ENCODE data around the gene POU3F1.

The POU3F1 gene

DNA sequence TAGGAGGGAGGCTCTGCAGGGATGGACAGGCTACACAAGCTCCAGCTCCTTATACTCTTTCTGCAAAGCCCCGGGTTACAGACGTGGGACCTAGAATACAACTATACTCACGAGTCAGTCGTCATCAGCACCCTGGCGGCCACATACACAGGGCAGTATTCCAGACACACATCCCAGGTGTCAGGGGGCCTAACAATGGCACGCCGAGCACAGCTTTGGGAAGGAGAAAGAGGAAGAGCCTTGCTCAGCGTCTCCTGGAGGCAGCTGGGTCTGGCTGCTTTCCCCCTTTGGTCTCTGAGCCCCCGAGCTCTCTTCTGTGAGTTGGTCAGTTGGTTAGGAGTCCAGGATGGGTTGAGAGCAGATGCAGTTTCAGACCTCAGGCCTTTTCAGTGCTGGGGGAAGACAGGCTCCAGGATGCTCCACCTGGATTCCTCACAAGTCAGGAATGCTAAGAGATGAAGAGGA, 4.5 kb upstream of the POU3F1 start:
- no peaks in the 10 kb centered on the region for H3K9me3 ChIP-seq (ENCODE audit: control insufficient read depth in 5 of 5, low read length in 5 of 5)
- peaks cover 0 to 24% (median 10%) of the 10 kb centered on the region in 5 donors for H3K4me1 ChIP-seq (ENCODE audit: control insufficient read depth in 5 of 5, insufficient read depth in 5 of 5, low read length in 5 of 5)
- H3K9ac ChIP-seq (ENCODE audit: low read length in 5 of 5) = no peak overlapping the region
- H3K36me3 ChIP-seq (ENCODE audit: control insufficient read depth in 5 of 5, insufficient read depth in 5 of 5, low read length in 5 of 5) = no peaks in the 10 kb centered on the region
- H3K27me3 ChIP-seq (ENCODE audit: control insufficient read depth in 5 of 5, insufficient read depth in 4 of 5, low read length in 5 of 5) = peaks cover 8 to 44% (median 28%) of the 10 kb centered on the region in 5 donors
- no peak overlapping the region for H3K4me3 ChIP-seq (ENCODE audit: low read depth in 1 of 5, low read length in 5 of 5)
- H3K27ac ChIP-seq (ENCODE audit: low read depth, low read length) = no peak overlapping the region

DNA sequence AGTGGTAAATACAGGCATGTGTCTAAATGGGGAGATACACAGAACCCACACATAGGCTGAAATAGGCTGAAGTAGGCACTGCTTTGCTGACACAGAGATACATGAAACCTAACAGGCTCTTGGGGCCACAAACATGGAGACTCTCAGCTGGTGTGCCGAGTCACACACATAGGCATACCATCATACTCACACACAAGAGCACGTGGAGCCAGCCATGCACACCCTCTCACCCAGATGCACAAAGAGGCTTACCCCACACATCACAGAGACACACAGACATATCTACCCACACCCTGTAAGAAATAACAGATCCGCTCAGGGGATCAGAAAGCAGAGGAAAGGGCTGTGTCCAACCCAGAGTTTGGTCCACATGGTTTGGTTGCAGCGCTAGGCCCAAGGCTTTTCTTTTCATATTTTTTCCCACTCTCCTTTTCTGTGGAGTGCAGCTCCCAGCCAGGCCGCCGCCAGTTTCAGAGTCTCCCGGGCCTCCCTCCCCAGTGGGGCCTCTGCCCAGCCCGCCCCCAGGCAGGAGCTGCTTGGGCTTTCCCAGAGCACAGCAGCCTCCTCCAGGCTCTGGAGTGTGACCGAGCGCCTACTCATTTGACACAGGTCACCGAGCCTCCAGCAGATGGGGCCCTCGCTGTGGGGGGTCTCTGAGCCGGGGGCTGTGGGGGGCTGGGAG, 3.9 kb upstream of the POU3F1 start:
- Histone ChIP-seq H3K4me1 (ENCODE audit: control insufficient read depth in 5 of 5, insufficient read depth in 5 of 5, low read length in 5 of 5) (peaks cover 0 to 26% (median 13%) of the 10 kb centered on the region in 5 donors), H3K27me3 (ENCODE audit: control insufficient read depth in 5 of 5, insufficient read depth in 4 of 5, low read length in 5 of 5) (peaks cover 10 to 44% (median 31%) of the 10 kb centered on the region in 5 donors), H3K9me3 (ENCODE audit: control insufficient read depth in 5 of 5, low read length in 5 of 5) (no peaks in the 10 kb centered on the region), H3K4me3 (ENCODE audit: low read depth in 1 of 5, low read length in 5 of 5) (no peak overlapping the region), H3K27ac (ENCODE audit: low read depth, low read length) (no peak overlapping the region), H3K9ac (ENCODE audit: low read length in 5 of 5) (no peak overlapping the region), H3K36me3 (ENCODE audit: control insufficient read depth in 5 of 5, insufficient read depth in 5 of 5, low read length in 5 of 5) (no peaks in the 10 kb centered on the region)

DNA sequence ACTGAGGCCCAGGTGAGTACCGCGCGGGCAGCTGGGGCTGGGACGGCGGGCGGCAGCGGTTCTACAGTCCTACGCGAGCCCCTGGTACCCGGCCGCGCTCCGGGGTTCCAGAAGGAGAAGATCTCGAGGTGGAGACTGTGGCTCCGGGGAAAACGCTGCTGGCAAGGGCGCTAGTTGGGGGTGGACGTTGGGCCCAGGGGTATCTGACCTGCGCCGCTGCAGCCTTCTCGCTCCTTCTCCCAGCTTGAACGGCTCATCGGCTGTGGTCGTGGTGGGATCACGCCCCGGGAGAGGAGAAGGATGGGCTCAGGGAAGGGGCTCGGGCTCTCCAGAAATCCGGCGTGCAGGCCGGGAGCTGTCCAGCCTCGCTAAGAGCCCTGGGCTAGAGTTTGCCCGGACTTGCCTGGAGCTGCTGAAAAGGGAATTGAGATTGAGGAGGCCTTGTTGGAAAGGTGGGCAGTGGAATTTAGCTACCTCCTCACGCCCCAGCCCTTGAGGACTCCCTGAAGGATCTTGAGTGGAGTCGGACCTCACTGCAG, 1.1 kb upstream of the POU3F1 start:
- peaks cover 27 to 54% (median 42%) of the 10 kb centered on the region in 5 donors for H3K27me3 ChIP-seq (ENCODE audit: control insufficient read depth in 5 of 5, insufficient read depth in 4 of 5, low read length in 5 of 5)
- no peak overlapping the region for H3K27ac ChIP-seq (ENCODE audit: low read depth, low read length)
- peaks cover 0 to 29% (median 22%) of the 10 kb centered on the region in 5 donors for H3K4me1 ChIP-seq (ENCODE audit: control insufficient read depth in 5 of 5, insufficient read depth in 5 of 5, low read length in 5 of 5)
- peak overlapping the region in 4 of 5 donors; percentile 57 to 73 (median 70) for H3K4me3 ChIP-seq (ENCODE audit: low read depth in 1 of 5, low read length in 5 of 5)
- no peaks in the 10 kb centered on the region for H3K36me3 ChIP-seq (ENCODE audit: control insufficient read depth in 5 of 5, insufficient read depth in 5 of 5, low read length in 5 of 5)
- no peaks in the 10 kb centered on the region for H3K9me3 ChIP-seq (ENCODE audit: control insufficient read depth in 5 of 5, low read length in 5 of 5)
- H3K9ac ChIP-seq (ENCODE audit: low read length in 5 of 5) = peak overlapping the region in 2 of 5 donors; percentile 35 to 48

DNA sequence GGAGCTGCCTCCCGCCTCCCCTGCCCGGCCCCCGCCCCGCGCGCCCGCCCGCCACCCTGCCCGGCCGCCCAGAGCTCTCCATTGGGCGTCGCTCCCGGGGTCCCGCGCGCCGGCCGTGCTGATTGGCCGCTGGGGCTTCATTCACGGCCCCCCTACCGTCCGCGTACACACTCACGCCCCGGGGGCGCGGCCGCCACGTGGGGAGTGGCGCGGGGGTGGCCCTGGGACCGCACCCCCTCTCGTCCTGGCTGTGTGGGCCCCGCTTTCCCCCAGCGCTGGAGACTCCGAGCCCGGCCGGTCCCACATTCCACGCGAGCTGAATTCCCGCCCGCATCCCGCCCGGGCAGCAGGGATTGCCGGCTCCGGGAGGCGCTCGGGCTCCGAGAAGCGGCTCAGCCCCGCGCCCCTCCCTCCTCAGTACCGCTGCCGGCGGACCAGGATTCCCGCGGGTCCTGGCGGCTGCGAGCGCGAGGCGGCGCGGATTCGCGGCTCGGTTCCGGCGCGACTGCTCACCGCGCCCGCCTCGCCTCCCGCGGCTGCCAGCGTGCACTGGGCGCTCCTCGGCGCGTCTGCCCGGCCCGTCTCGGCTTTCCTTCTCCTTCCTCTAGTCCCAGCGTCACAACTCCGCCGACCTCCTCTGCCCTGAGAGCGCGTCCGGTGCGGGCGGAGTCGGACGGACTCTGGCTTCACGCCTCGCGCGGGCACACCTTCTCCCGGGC, 450 bp upstream of the POU3F1 start:
- H3K27me3 ChIP-seq (ENCODE audit: control insufficient read depth in 5 of 5, insufficient read depth in 4 of 5, low read length in 5 of 5) = peaks cover 29 to 55% (median 47%) of the 10 kb centered on the region in 5 donors
- peak overlapping the region in 4 of 5 donors; percentile 57 to 73 (median 70) for H3K4me3 ChIP-seq (ENCODE audit: low read depth in 1 of 5, low read length in 5 of 5)
- H3K9ac ChIP-seq (ENCODE audit: low read length in 5 of 5) = peak overlapping the region in 2 of 5 donors; percentile 35 to 48
- H3K36me3 ChIP-seq (ENCODE audit: control insufficient read depth in 5 of 5, insufficient read depth in 5 of 5, low read length in 5 of 5) = no peaks in the 10 kb centered on the region
- H3K9me3 ChIP-seq (ENCODE audit: control insufficient read depth in 5 of 5, low read length in 5 of 5) = no peaks in the 10 kb centered on the region
- H3K27ac ChIP-seq (ENCODE audit: low read depth, low read length) = no peak overlapping the region
- H3K4me1 ChIP-seq (ENCODE audit: control insufficient read depth in 5 of 5, insufficient read depth in 5 of 5, low read length in 5 of 5) = peaks cover 0 to 29% (median 22%) of the 10 kb centered on the region in 5 donors

DNA sequence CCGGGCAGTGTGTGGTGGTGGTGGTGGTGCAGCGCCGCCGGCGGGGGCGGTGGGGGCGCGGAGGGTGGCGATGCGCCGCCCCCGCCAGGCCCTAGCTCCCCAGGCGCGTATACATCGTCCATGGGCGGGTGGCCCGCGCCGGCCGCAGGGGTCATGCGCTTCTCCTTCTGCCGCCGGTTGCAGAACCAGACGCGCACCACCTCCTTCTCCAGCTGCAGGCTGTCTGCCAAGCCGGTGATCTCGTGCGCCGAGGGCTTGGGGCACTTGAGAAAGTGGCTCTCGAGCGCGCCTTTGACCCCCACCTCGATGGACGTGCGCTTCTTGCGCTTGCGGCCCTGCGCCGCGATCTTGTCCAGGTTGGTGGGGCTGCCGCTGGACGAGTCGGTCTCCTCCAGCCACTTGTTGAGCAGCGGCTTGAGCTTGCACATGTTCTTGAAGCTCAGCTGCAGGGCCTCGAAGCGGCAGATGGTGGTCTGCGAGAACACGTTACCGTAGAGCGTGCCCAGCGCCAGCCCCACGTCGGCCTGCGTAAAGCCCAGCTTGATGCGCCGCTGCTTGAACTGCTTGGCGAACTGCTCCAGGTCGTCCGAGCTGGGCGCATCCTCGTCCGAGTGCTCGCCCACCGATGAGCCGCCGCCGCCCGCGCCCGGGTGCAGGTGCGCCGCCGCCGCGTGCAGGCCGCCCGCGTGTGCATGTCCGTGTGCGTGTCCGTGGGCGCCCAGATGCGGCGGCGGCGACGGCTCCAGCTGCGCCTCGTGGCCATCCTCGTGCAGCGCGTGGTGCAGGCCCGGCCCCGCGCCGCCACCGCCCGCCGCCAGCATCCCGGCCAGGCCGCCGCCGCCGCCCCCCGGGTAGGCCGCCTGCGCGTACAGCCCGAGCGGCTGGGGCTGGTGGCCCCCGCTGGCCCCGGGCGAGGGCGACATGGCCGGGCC, 926 bp downstream of the POU3F1 start:
- Histone ChIP-seq H3K9me3 (ENCODE audit: control insufficient read depth in 5 of 5, low read length in 5 of 5) (no peaks in the 10 kb centered on the region), H3K27ac (ENCODE audit: low read depth, low read length) (no peak overlapping the region), H3K27me3 (ENCODE audit: control insufficient read depth in 5 of 5, insufficient read depth in 4 of 5, low read length in 5 of 5) (peaks cover 41 to 68% (median 55%) of the 10 kb centered on the region in 5 donors), H3K36me3 (ENCODE audit: control insufficient read depth in 5 of 5, insufficient read depth in 5 of 5, low read length in 5 of 5) (no peaks in the 10 kb centered on the region), H3K4me3 (ENCODE audit: low read depth in 1 of 5, low read length in 5 of 5) (peak overlapping the region in 4 of 5 donors; percentile 22 to 46 (median 24)), H3K9ac (ENCODE audit: low read length in 5 of 5) (no peak overlapping the region), H3K4me1 (ENCODE audit: control insufficient read depth in 5 of 5, insufficient read depth in 5 of 5, low read length in 5 of 5) (peaks cover 0 to 29% (median 22%) of the 10 kb centered on the region in 5 donors)

DNA sequence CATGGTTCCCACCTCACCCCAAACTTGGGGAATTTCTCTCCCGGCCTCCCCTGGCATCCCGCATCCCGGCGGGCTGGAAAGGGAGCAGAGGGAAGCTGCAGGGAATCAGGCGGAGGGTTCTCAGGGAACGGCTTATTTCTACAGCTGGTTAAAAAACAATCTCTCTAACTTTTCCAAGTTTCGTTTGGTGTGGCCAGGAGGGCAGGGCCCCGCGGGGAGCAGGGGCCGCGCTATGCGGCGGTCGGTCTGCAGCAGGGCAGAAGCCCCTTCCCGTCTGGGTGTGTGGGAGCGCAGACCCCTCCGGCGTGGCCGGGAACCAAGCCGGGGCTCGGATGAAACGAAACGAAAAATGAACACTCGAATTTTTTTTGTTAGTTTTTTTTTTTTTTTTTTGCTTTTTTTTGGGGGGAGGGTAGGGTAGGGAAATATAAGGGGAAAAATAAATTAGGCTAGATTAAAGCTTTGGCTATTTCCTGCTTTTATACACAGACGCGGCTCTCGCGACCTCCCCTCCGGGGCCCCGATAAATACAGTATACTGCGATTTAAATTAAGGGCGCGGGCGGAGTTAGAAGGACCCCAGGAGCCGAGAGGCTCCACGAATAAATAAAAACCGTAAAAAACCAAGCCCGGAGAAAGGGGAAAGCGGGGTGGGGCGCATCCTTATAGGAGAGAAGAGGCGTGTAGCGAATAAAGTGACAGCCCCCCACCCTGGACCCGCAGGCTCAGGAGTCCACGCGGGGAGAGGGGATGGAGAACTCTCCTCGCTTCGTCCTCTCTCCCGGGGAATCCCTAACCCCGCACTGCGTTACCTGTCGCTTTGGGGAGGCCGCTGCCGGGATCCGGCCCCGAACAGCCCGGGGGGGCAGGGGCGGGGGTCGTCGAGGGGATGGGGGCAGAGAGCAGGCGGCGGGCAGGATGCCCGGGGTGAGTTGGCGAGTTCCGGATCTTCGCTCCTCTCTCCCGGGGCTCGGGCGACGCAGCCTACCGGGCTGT, 2.1 kb downstream of the POU3F1 start:
- H3K9ac ChIP-seq (ENCODE audit: low read length in 5 of 5) = peak overlapping the region in 1 of 5 donors; percentile 11
- no peak overlapping the region for H3K27ac ChIP-seq (ENCODE audit: low read depth, low read length)
- no peaks in the 10 kb centered on the region for H3K36me3 ChIP-seq (ENCODE audit: control insufficient read depth in 5 of 5, insufficient read depth in 5 of 5, low read length in 5 of 5)
- H3K9me3 ChIP-seq (ENCODE audit: control insufficient read depth in 5 of 5, low read length in 5 of 5) = no peaks in the 10 kb centered on the region
- peaks cover 44 to 76% (median 63%) of the 10 kb centered on the region in 5 donors for H3K27me3 ChIP-seq (ENCODE audit: control insufficient read depth in 5 of 5, insufficient read depth in 4 of 5, low read length in 5 of 5)
- peaks cover 0 to 29% (median 22%) of the 10 kb centered on the region in 5 donors for H3K4me1 ChIP-seq (ENCODE audit: control insufficient read depth in 5 of 5, insufficient read depth in 5 of 5, low read length in 5 of 5)
- peak overlapping the region in 2 of 5 donors; percentile 34 to 40 for H3K4me3 ChIP-seq (ENCODE audit: low read depth in 1 of 5, low read length in 5 of 5)

DNA sequence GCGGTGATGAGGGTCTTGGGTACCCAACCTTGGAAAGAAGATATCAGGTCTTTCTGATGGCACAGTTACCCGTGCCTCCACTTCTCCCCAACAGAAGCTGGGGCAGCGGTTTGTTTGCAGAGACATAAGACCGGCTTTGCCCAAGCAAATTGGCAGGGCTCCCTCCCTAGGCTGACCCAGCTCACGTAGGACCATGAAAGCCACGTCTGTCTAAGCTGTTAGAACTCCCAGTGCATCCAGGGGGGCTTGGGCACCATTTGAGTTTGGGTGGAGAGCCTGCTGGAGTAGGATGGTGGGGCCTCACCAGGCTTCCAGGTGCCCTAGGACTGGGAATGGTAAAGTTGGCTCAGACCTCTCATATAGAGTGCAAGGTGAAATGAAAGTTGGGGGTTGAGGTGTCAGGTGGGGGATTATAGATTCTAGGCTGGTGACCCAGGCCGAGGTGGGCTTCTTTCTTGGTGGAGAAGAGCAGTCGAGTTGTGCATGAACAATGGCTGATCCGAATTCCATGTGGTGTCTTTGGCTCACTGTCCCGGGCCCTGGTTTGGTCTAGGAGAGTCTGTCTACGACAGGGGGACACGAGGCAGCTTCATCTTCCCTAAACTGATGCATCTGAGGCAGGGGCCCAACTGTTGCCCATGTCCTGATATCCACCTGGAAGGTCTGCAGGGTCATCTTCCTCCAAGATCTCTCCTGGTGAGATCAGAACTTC, 3.4 kb downstream of the POU3F1 start:
- H3K4me3 ChIP-seq (ENCODE audit: low read depth in 1 of 5, low read length in 5 of 5) = no peak overlapping the region
- H3K4me1 ChIP-seq (ENCODE audit: control insufficient read depth in 5 of 5, insufficient read depth in 5 of 5, low read length in 5 of 5) = peaks cover 0 to 29% (median 22%) of the 10 kb centered on the region in 5 donors
- no peak overlapping the region for H3K9ac ChIP-seq (ENCODE audit: low read length in 5 of 5)
- H3K36me3 ChIP-seq (ENCODE audit: control insufficient read depth in 5 of 5, insufficient read depth in 5 of 5, low read length in 5 of 5) = no peaks in the 10 kb centered on the region
- H3K27ac ChIP-seq (ENCODE audit: low read depth, low read length) = no peak overlapping the region
- H3K9me3 ChIP-seq (ENCODE audit: control insufficient read depth in 5 of 5, low read length in 5 of 5) = no peaks in the 10 kb centered on the region
- H3K27me3 ChIP-seq (ENCODE audit: control insufficient read depth in 5 of 5, insufficient read depth in 4 of 5, low read length in 5 of 5) = peaks cover 39 to 73% (median 63%) of the 10 kb centered on the region in 5 donors

DNA sequence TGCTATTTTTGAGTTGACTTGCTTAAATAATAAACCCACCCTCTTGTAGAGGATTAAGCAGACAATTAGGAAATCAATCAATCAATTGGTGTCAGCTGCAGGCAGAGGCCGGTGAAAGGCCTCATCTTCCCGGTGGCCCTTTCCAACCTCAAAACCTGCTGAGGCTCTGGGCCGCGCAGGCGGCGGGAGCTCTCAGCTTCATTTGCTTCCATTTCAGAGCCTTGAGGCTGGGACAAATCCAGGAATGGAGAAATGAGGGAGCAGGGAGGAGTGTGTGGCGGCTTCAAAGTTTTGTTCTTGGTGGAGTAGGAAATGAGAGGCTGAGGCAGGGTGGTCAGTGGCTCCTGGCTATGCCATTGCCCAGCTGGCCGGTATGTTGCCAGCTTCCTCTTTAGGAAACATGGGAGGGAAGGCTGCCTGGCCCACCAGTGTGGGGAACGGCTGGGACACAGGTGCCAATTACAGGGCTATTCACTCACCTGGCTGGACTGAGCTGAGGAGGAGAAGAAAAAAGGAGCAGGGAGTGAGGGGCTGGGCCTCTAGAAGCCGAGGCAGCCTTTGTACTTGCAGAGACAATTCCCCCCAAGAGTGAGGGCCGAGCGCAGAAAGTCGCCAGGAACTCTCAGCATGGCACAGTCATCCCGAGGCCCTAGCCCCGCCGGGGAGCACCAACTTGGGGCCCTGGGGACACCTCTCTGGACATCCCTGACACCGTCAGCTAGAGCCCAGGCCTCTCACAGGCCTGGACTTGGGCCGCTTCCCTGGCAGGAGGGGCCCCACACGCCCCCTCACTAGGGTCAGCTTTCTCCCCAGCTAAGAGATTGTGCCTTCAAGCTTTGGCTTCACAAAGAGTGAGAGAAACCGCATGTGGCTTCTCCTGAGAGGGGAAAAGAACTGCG, 4.4 kb downstream of the POU3F1 start:
- Histone ChIP-seq H3K4me3 (ENCODE audit: low read depth in 1 of 5, low read length in 5 of 5) (no peak overlapping the region), H3K9ac (ENCODE audit: low read length in 5 of 5) (no peak overlapping the region), H3K36me3 (ENCODE audit: control insufficient read depth in 5 of 5, insufficient read depth in 5 of 5, low read length in 5 of 5) (no peaks in the 10 kb centered on the region), H3K4me1 (ENCODE audit: control insufficient read depth in 5 of 5, insufficient read depth in 5 of 5, low read length in 5 of 5) (peaks cover 0 to 20% (median 15%) of the 10 kb centered on the region in 5 donors), H3K9me3 (ENCODE audit: control insufficient read depth in 5 of 5, low read length in 5 of 5) (no peaks in the 10 kb centered on the region), H3K27me3 (ENCODE audit: control insufficient read depth in 5 of 5, insufficient read depth in 4 of 5, low read length in 5 of 5) (peaks cover 39 to 68% (median 65%) of the 10 kb centered on the region in 5 donors), H3K27ac (ENCODE audit: low read depth, low read length) (no peak overlapping the region)

All from subcutaneous abdominal adipose tissue (tissue), 5 donors.